Neural cell (in vitro differentiated cells): ENCODE data around the gene SUFU. TPM values are rescaled to one million over a fixed set of nuclear protein-coding genes. Genes with fewer than 3 reads are reported as not detected.

Source experiments
- H2AFZ ChIP-seq: fragments of 200-600, 300-800 bp; sonication (generic), shearing (Covaris generic); 2 replicates; pipeline ENCODE4 v1.6.0; 2014; ENCODE audit warnings: low read depth, mild to moderate bottlenecking, antibody characterized with exemption, low read length, moderate library complexity
- H3F3A ChIP-seq: fragments of 200-600 bp; shearing (Covaris generic); 2 replicates; pipeline ENCODE4 v1.6.1; 2016; ENCODE audit warnings: mild to moderate bottlenecking, moderate library complexity, mixed read lengths, antibody characterized with exemption, low read length; ENCODE audit not compliant: insufficient read depth, poor library complexity, severe bottlenecking
- H3K27ac ChIP-seq: fragments of 200-600, 300-800 bp; sonication (generic), shearing (Covaris generic); 2 replicates; pipeline ENCODE4 v1.5.1; 2014; ENCODE audit warnings: mild to moderate bottlenecking, low read length, moderate library complexity
- H3K27me3 ChIP-seq: fragments of 300-800, 200-600 bp; sonication (generic), shearing (Covaris generic); 2 replicates; pipeline ENCODE4 v1.6.0; 2014; ENCODE audit warnings: mild to moderate bottlenecking, low read depth, low read length, moderate library complexity; ENCODE audit not compliant: insufficient read depth
- H3K36me3 ChIP-seq: fragments of 300-800, 200-600 bp; sonication (generic), shearing (Covaris generic); 2 replicates; pipeline ENCODE4 v1.5.1; 2014; ENCODE audit warnings: mild to moderate bottlenecking, antibody characterized with exemption, low read length, moderate library complexity; ENCODE audit not compliant: insufficient read depth
- H3K4me2 ChIP-seq: fragments of 300-800, 200-600 bp; sonication (generic), shearing (Covaris generic); 2 replicates; pipeline ENCODE4 v1.6.0; 2014; ENCODE audit warnings: mild to moderate bottlenecking, low read length
- H3K4me3 ChIP-seq: fragments of 300-800, 200-600 bp; sonication (generic), shearing (Covaris generic); 2 replicates; pipeline ENCODE4 v1.5.1; 2014; ENCODE audit warnings: mild to moderate bottlenecking, low read length, moderate library complexity
- H3K79me2 ChIP-seq: fragments of 200-600 bp; shearing (Covaris generic); replicated peaks from 2 replicates; pipeline ENCODE4 v1.6.0; 2014; ENCODE audit warnings: mild to moderate bottlenecking, low read length, moderate library complexity; ENCODE audit not compliant: insufficient read depth
- H3K9ac ChIP-seq: fragments of 300-800, 200-600 bp; sonication (generic), shearing (Covaris generic); 2 replicates; pipeline ENCODE4 v1.6.1; 2016; ENCODE audit warnings: mild to moderate bottlenecking, low read length, mixed read lengths
- H3K9me2 ChIP-seq: fragments of 200-600 bp; shearing (Covaris generic); 2 replicates; pipeline ENCODE4 v1.6.1; 2016; ENCODE audit warnings: mild to moderate bottlenecking, low read length, mixed read lengths; ENCODE audit not compliant: insufficient read depth
- H3K9me3 ChIP-seq: fragments of 200-600, 300-800 bp; sonication (generic), shearing (Covaris generic); 2 replicates; pipeline ENCODE4 v1.6.1; 2016; ENCODE audit warnings: mild to moderate bottlenecking, mixed run types, low read length, moderate library complexity, mixed read lengths
- H4K20me1 ChIP-seq: fragments of 200-600 bp; shearing (Covaris generic); 2 replicates; pipeline ENCODE4 v1.6.1; 2016; ENCODE audit warnings: mild to moderate bottlenecking, mixed run types; ENCODE audit not compliant: insufficient read depth
- CTCF ChIP-seq: fragments of 450-650 bp; IDR thresholded peaks from 2 replicates; pipeline ENCODE4 v1.5.1; 2014; ENCODE audit warnings: antibody characterized with exemption, mild to moderate bottlenecking, moderate library complexity; ENCODE audit not compliant: poor library complexity, severe bottlenecking
- EP300 ChIP-seq: fragments of 450-650 bp; conservative IDR thresholded peaks from 2 replicates; pipeline ENCODE4 v1.6.1; 2014; ENCODE audit warnings: antibody characterized with exemption, mild to moderate bottlenecking, moderate library complexity; ENCODE audit not compliant: poor library complexity, severe bottlenecking
- EZH2 ChIP-seq: fragments of 200-600, 300-800 bp; shearing (Covaris generic), sonication (generic); IDR thresholded peaks from 2 replicates; pipeline ENCODE4 v1.6.1; 2014; ENCODE audit warnings: antibody characterized with exemption, low read length, borderline replicate concordance, mild to moderate bottlenecking; ENCODE audit not compliant: insufficient read depth, poor library complexity, severe bottlenecking
- MXI1 ChIP-seq: fragments of 450-650 bp; conservative IDR thresholded peaks from 2 replicates; pipeline ENCODE4 v1.6.1; 2014; ENCODE audit warnings: antibody characterized with exemption, mild to moderate bottlenecking; ENCODE audit not compliant: poor library complexity, severe bottlenecking
- POLR2AphosphoS5 ChIP-seq: IDR thresholded peaks from 2 replicates; pipeline ENCODE4 v1.6.1; 2012
- RAD21 ChIP-seq: fragments of 450-650 bp; conservative IDR thresholded peaks from 2 replicates; pipeline ENCODE4 v1.6.1; 2014; ENCODE audit warnings: antibody characterized with exemption, mild to moderate bottlenecking, moderate library complexity
- SMC3 ChIP-seq: fragments of 450-650 bp; conservative IDR thresholded peaks from 2 replicates; pipeline ENCODE4 v1.6.1; 2014; ENCODE audit warnings: antibody characterized with exemption, mild to moderate bottlenecking, moderate library complexity; ENCODE audit not compliant: poor library complexity
- TAF1 ChIP-seq: IDR thresholded peaks from 2 replicates; pipeline ENCODE4 v1.6.1; 2012; ENCODE audit warnings: low read depth
- polyA plus RNA-seq: library from polyadenylated mRNA; depleted of rRNA; stranded (reverse); fragments of >200 nt; gene quantifications from 2 replicates; pipeline ENCODE4 v1.2.3, GENCODE V29; 2014
- TF ChIP-seq, protein P1 (sequence below): IDR thresholded peaks from 2 replicates; pipeline ENCODE4 v1.6.1; 2012; ENCODE audit warnings: borderline replicate concordance

Gene SUFU
- polyA plus RNA-seq, 1 donor from 2014 or later: 4.8 TPM

- Histone ChIP-seq H3K9me2 (no peaks in the 10 kb centered on the region), H3F3A (peaks cover 5% of the 10 kb centered on the region), H3K27me3 (no peaks in the 10 kb centered on the region), H3K9ac (no peak overlapping the region), H3K36me3 (no peaks in the 10 kb centered on the region), H2AFZ (no peak overlapping the region), H3K79me2 (peaks cover 41% of the 10 kb centered on the region), H4K20me1 (no peaks in the 10 kb centered on the region), H3K9me3 (no peaks in the 10 kb centered on the region), H3K4me2 (no peak overlapping the region), H3K4me3 (no peak overlapping the region), H3K27ac (no peak overlapping the region)
- TF ChIP-seq SMC3 (no peak), RAD21 (no peak), EZH2 (no peak), MXI1 (no peak), CTCF (no peak), EP300 (no peak), POLR2AphosphoS5 (no peak), TAF1 (no peak)
- TF ChIP-seq, protein P1, sequence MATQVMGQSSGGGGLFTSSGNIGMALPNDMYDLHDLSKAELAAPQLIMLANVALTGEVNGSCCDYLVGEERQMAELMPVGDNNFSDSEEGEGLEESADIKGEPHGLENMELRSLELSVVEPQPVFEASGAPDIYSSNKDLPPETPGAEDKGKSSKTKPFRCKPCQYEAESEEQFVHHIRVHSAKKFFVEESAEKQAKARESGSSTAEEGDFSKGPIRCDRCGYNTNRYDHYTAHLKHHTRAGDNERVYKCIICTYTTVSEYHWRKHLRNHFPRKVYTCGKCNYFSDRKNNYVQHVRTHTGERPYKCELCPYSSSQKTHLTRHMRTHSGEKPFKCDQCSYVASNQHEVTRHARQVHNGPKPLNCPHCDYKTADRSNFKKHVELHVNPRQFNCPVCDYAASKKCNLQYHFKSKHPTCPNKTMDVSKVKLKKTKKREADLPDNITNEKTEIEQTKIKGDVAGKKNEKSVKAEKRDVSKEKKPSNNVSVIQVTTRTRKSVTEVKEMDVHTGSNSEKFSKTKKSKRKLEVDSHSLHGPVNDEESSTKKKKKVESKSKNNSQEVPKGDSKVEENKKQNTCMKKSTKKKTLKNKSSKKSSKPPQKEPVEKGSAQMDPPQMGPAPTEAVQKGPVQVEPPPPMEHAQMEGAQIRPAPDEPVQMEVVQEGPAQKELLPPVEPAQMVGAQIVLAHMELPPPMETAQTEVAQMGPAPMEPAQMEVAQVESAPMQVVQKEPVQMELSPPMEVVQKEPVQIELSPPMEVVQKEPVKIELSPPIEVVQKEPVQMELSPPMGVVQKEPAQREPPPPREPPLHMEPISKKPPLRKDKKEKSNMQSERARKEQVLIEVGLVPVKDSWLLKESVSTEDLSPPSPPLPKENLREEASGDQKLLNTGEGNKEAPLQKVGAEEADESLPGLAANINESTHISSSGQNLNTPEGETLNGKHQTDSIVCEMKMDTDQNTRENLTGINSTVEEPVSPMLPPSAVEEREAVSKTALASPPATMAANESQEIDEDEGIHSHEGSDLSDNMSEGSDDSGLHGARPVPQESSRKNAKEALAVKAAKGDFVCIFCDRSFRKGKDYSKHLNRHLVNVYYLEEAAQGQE: no peak
Observed at GRCh38 chr10:102507521-102507920, 3.7 kb downstream of the SUFU start.

- no peaks in the 10 kb centered on the region for H4K20me1 ChIP-seq
- no peak overlapping the region for H3K4me2 ChIP-seq
- no peak overlapping the region for H3K4me3 ChIP-seq
- no peak overlapping the region for H3K9ac ChIP-seq
- no peaks in the 10 kb centered on the region for H3K9me2 ChIP-seq
- H3K27ac ChIP-seq: no peak overlapping the region
- no peak for TF ChIP-seq POLR2AphosphoS5
- no peak for TF ChIP-seq EZH2
- TF ChIP-seq, protein P1: no peak
- TF ChIP-seq CTCF: no peak
- no peak overlapping the region for H2AFZ ChIP-seq
- no peaks in the 10 kb centered on the region for H3K36me3 ChIP-seq
- no peaks in the 10 kb centered on the region for H3F3A ChIP-seq
- H3K27me3 ChIP-seq: no peaks in the 10 kb centered on the region
- no peaks in the 10 kb centered on the region for H3K9me3 ChIP-seq
- peaks cover 41% of the 10 kb centered on the region for H3K79me2 ChIP-seq
Observed at GRCh38 chr10:102508506-102508905, 4.7 kb downstream of the SUFU start.
